WTC11 (cell line): ENCODE measurements around the gene GPR34. TPM values are rescaled to one million over a fixed set of nuclear protein-coding genes. Genes with fewer than 3 reads are reported as not detected.
"Not testable (repeated sequence)": the region's sequence is repeated elsewhere in the genome, so short reads cannot be mapped to it uniquely, and the experiment has no call there.

Source experiments
- ATAC-seq: fragments of 200-7000 bp; cut with Tn5 transposase; 2 replicates; pipeline ENCODE4 v1.10.0; 2021; ENCODE audit warnings: mild to moderate bottlenecking, moderate library complexity
- Bru-seq: library from RNA; stranded (reverse); fragments of 400-500 nt; gene quantifications from one replicate; lab custom pipeline; 2021; lab: Mats Ljungman, UMichigan
- CTCF ChIA-PET: fragments of 300-600 bp; sonication (Branson Sonifier 250); formaldehyde crosslinking; loops from one replicate; lab custom pipeline; 2021; ENCODE audit warnings: antibody characterized with exemption; lab: Charles Lee
- POLR2A ChIA-PET: fragments of 350-600 bp; sonication (Branson Sonifier 250); formaldehyde crosslinking; loops from one replicate; lab custom pipeline; 2021; ENCODE audit warnings: antibody characterized with exemption; lab: Charles Lee
- DNase-seq: peaks from one replicate; pipeline ENCODE4 v3.0.0; 2021; ENCODE audit warnings: low spot score
- H3K27ac Mint-ChIP-seq: 2 replicates; pipeline ENCODE4 v1.8.0; 2021; ENCODE audit warnings: mixed read lengths
- H3K27me3 Mint-ChIP-seq: 2 replicates; pipeline ENCODE4 v1.8.0; 2021; ENCODE audit warnings: low read depth, mild to moderate bottlenecking, moderate library complexity, mixed read lengths
- H3K36me3 Mint-ChIP-seq: 2 replicates; pipeline ENCODE4 v1.8.0; 2021; ENCODE audit warnings: mixed read lengths
- H3K4me1 Mint-ChIP-seq: 2 replicates; pipeline ENCODE4 v1.8.0; 2022; ENCODE audit warnings: mixed read lengths
- H3K4me3 Mint-ChIP-seq: 2 replicates; pipeline ENCODE4 v1.8.0; 2021; ENCODE audit warnings: mild to moderate bottlenecking, moderate library complexity, mixed read lengths
- H3K9me3 Mint-ChIP-seq: 2 replicates; pipeline ENCODE4 v1.8.0; 2021; ENCODE audit warnings: mixed read lengths
- AFF4 ChIP-seq: sonication (generic); formaldehyde crosslinking; IDR thresholded peaks from 2 replicates; pipeline ENCODE4 v1.8.1; 2023; ENCODE audit warnings: mild to moderate bottlenecking, missing genetic modification reagents, borderline replicate concordance
- AR ChIP-seq: fragments of 250-450 bp; sonication (Bioruptor Pico); IDR thresholded peaks from 2 replicates; pipeline ENCODE4 v1.9.0; 2021; ENCODE audit warnings: mild to moderate bottlenecking
- ATF1 ChIP-seq: sonication (generic); formaldehyde crosslinking; IDR thresholded peaks from 2 replicates; pipeline ENCODE4 v1.8.1; 2023; ENCODE audit warnings: mild to moderate bottlenecking, moderate library complexity, missing genetic modification reagents
- FOXP1 ChIP-seq: sonication (generic); formaldehyde crosslinking; IDR thresholded peaks from 2 replicates; pipeline ENCODE4 v1.8.0; 2022; ENCODE audit warnings: missing genetic modification reagents, mild to moderate bottlenecking, moderate library complexity, borderline replicate concordance
- GRHL2 ChIP-seq: fragments of 250-450 bp; sonication (Bioruptor Pico); IDR thresholded peaks from 2 replicates; pipeline ENCODE4 v1.8.0; 2022; ENCODE audit warnings: mild to moderate bottlenecking, moderate library complexity; ENCODE audit not compliant: insufficient replicate concordance, severe bottlenecking
- HMGXB4 ChIP-seq: sonication (generic); formaldehyde crosslinking; IDR thresholded peaks from 2 replicates; pipeline ENCODE4 v1.8.1; 2023; ENCODE audit warnings: mild to moderate bottlenecking, moderate library complexity, missing genetic modification reagents
- NFYB ChIP-seq: sonication (generic); formaldehyde crosslinking; conservative IDR thresholded peaks from 2 replicates; pipeline ENCODE4 v1.8.0; 2022; ENCODE audit warnings: low read depth, missing genetic modification reagents
- NR1H2 ChIP-seq: sonication (generic); formaldehyde crosslinking; IDR thresholded peaks from 2 replicates; pipeline ENCODE4 v1.9.0; 2021; ENCODE audit warnings: mild to moderate bottlenecking, moderate library complexity, missing genetic modification reagents
- PRRX2 ChIP-seq: fragments of 250-450 bp; sonication (Bioruptor Pico); IDR thresholded peaks from 2 replicates; pipeline ENCODE4 v1.8.0; 2021; ENCODE audit warnings: mild to moderate bottlenecking
- SOX15 ChIP-seq: fragments of 250-450 bp; sonication (Bioruptor Pico); IDR thresholded peaks from 2 replicates; pipeline ENCODE4 v1.9.0; 2021; ENCODE audit warnings: mild to moderate bottlenecking
- ZNF121 ChIP-seq: sonication (generic); formaldehyde crosslinking; IDR thresholded peaks from 2 replicates; pipeline ENCODE4 v1.8.0; 2023; ENCODE audit warnings: missing genetic modification reagents
- ZNF138 ChIP-seq: sonication (generic); formaldehyde crosslinking; conservative IDR thresholded peaks from 2 replicates; pipeline ENCODE4 v1.8.1; 2022; ENCODE audit warnings: mild to moderate bottlenecking, moderate library complexity, missing genetic modification reagents
- ZNF219 ChIP-seq: sonication (generic); formaldehyde crosslinking; IDR thresholded peaks from 2 replicates; pipeline ENCODE4 v1.8.0; 2023; ENCODE audit warnings: missing genetic modification reagents, mild to moderate bottlenecking, borderline replicate concordance
- ZSCAN18 ChIP-seq: fragments of 250-450 bp; sonication (Bioruptor Pico); IDR thresholded peaks from 2 replicates; pipeline ENCODE4 v2.1.2; 2022; ENCODE audit warnings: mild to moderate bottlenecking, moderate library complexity
- long read RNA-seq, 3 experiments: library from RNA in 1 of 3; library from capped mRNA in 1 of 3; library from polyadenylated mRNA in 1 of 3; unstranded in 2 of 3; stranded (forward) in 1 of 3; transcript quantifications; one replicate each; pipeline ENCODE4 v2.0.0, GENCODE V29; 2021
- total RNA-seq: library from RNA; stranded (reverse); gene quantifications from 3 replicates; pipeline ENCODE4 v1.2.3, GENCODE V29; 2021

GPR34 gene
- total RNA-seq (0.09 TPM in 1 of 3 replicates, not detected in the others), Bru-seq, nascent RNA (not detected)
- long read RNA-seq, experiment 1, result 0 reads
- long read RNA-seq, experiment 2, result 0 reads
- long read RNA-seq, experiment 3, result 0 reads

- no peak for ATAC-seq
- H3K9me3 Mint-ChIP-seq, result no peaks in the 10 kb centered on the region
- no peak for DNase-seq
- H3K27ac Mint-ChIP-seq, result no peak within 1 kb of the TSS
- ChIA-PET POLR2A (no interaction called here), CTCF (no interaction called here)
- no peaks in the 10 kb centered on the region for H3K4me1 Mint-ChIP-seq
- no peaks in the 10 kb centered on the region for H3K27me3 Mint-ChIP-seq
- TF ChIP-seq PRRX2 (CRISPR knock-in tag), result no peak
- no peak for TF ChIP-seq HMGXB4 (CRISPR knock-in tag)
- TF ChIP-seq FOXP1 (CRISPR knock-in tag), result no peak
- no peak for TF ChIP-seq ATF1 (CRISPR knock-in tag)
- TF ChIP-seq SOX15 (CRISPR knock-in tag), result no peak
- TF ChIP-seq NR1H2 (CRISPR knock-in tag), result no peak
- no peak within 1 kb of the TSS for H3K4me3 Mint-ChIP-seq
- H3K36me3 Mint-ChIP-seq, result peaks cover 2% of the 10 kb centered on the region; the same call in 1 of the 2 replicates
Measured at GRCh38 chrX:41688835-41689234, at the start of gene GPR34. Gene GPR34 (plus strand): TSS chrX:41688973. CDS start chrX:41695634, 6,661 bp downstream.

- Mint-ChIP-seq H3K9me3 (peaks cover 19% of the 10 kb centered on the region), H3K27ac (peak overlapping the region; percentile 72; the same call in 1 of the 2 replicates), H3K36me3 (peaks cover 55% of the 10 kb centered on the region), H3K4me1 (peaks cover 56% of the 10 kb centered on the region)
- H3K27me3 Mint-ChIP-seq, CTCF ChIA-PET, ATAC-seq, H3K4me3 Mint-ChIP-seq, POLR2A ChIA-PET, DNase-seq: not testable (repeated sequence)
Measured at GRCh38 chrX:41646201-41646600, 42.6 kb upstream of the GPR34 start.

- ChIA-PET CTCF (no interaction called here), POLR2A (no interaction called here)
- H3K4me3 Mint-ChIP-seq, result no peak overlapping the region
- peaks cover 35% of the 10 kb centered on the region for H3K4me1 Mint-ChIP-seq
- peaks cover 40% of the 10 kb centered on the region for H3K36me3 Mint-ChIP-seq
- H3K27ac Mint-ChIP-seq, result no peak overlapping the region
- DNase-seq, result no peak
- no peaks in the 10 kb centered on the region; the same call in 1 of the 2 replicates for H3K9me3 Mint-ChIP-seq
- no peak for ATAC-seq
- TF ChIP-seq NFYB (no peak), FOXP1 (CRISPR knock-in tag) (no peak), AFF4 (CRISPR knock-in tag) (no peak), GRHL2 (CRISPR knock-in tag) (no peak), HMGXB4 (CRISPR knock-in tag) (no peak), ZNF219 (CRISPR knock-in tag) (no peak), AR (no peak), ZNF121 (CRISPR knock-in tag) (no peak), ZSCAN18 (no peak), ZNF138 (CRISPR knock-in tag) (no peak)
- H3K27me3 Mint-ChIP-seq, result no peaks in the 10 kb centered on the region
Measured at GRCh38 chrX:41653125-41653524, 35.6 kb upstream of the GPR34 start.
